Mucosa of rectum (tissue), 2 donors: ENCODE measurements around the gene ZNF732.

Experiments
- H3K27ac ChIP-seq, 2 donors: one replicate each; pipeline ENCODE4 v1.7.0; 2013; ENCODE audit warnings: inconsistent platforms in 2 of 2, low read depth in 2 of 2, low read length in 2 of 2
- H3K27me3 ChIP-seq, 2 donors: one replicate each; pipeline ENCODE4 v1.7.0; 2013; ENCODE audit warnings: low read length in 2 of 2; ENCODE audit not compliant: control insufficient read depth in 2 of 2, insufficient read depth in 2 of 2
- H3K36me3 ChIP-seq, 2 donors: one replicate each; pipeline ENCODE4 v1.7.0; 2013; ENCODE audit warnings: low read length in 2 of 2; ENCODE audit not compliant: control insufficient read depth in 2 of 2, insufficient read depth in 2 of 2
- H3K4me1 ChIP-seq, 2 donors: one replicate each; pipeline ENCODE4 v1.7.0; 2013; ENCODE audit warnings: low read length in 2 of 2, mild to moderate bottlenecking in 1 of 2; ENCODE audit not compliant: control insufficient read depth in 2 of 2, insufficient read depth in 2 of 2
- H3K4me3 ChIP-seq, 2 donors: one replicate each; pipeline ENCODE4 v1.7.0; 2013; ENCODE audit warnings: low read length in 2 of 2
- H3K9ac ChIP-seq, 2 donors: one replicate each; pipeline ENCODE4 v1.7.0; 2013; ENCODE audit warnings: low read length in 2 of 2, low read depth in 1 of 2, mild to moderate bottlenecking in 1 of 2
- H3K9me3 ChIP-seq, 2 donors: one replicate each; pipeline ENCODE4 v1.7.0; 2013; ENCODE audit warnings: low read length in 2 of 2; ENCODE audit not compliant: control insufficient read depth in 2 of 2
- donor health status: healthy.
- donor health status: Normal muscosa, but diverticular disease.

ZNF732 gene

DNA sequence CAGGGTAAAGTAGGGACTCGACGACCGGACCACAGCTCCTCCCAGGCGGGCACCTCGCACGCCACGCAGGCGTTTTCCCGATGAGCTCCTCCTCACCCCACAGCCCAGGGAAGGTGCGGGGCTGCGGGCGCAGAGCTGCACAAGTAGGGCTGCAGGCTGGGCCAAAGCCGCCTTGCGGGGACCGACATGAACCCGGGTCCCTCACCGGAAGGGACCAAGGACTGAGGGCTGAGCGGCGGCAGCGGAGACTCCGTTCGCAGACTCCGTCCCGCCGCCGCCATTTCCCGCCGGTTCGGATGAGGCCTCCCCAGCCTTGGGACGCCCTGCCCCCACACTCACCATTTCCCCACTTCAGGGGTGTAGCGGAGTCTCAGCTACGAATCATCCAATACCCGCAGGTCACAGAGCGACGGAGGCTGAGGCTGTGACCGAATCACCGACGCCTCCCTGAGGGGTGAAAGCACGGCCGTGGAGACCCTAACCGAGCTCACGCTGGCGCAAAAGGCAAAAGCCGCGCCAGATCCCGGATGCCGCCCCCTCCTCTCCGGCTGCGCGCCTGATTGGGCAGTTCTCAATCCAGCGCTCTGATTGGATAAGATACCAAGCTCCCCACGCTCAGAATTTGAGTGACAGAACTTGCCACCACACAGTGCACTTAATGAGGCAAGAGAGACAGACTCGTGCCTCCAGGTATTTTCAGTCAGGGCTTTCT lies at the start of gene ZNF732:
Gene ZNF732, minus strand, starts transcription at position 506 of the 712 bp plus-strand sequence. Its CDS starts 164 bp downstream, at position 342.
- H3K4me1 ChIP-seq = no peaks in the 10 kb centered on the region
- no peak within 1 kb of the TSS for H3K9ac ChIP-seq

DNA sequence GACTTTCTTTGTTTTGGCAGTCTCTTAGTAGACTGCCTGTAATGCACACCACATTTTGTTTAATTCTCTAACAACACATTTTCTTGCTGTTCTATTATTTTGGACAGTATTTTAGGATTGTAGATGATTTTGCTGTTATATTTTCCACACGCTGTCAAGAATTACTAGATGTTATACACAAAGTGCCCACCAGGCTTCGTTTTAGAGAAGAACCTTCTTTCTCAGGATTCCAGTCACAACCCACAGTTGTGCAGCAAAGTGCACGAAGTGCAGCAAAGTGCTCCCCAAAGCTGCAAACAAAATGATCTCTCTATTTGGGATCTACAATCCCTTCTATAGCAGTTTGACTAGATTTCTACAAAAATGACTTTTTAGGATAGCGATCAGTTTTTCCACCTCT lies 34.7 kb upstream of the ZNF732 start:
- no peak overlapping the region for H3K27ac ChIP-seq
- H3K4me3 ChIP-seq = no peak overlapping the region
- peaks cover 7 to 9% of the 10 kb centered on the region in 2 donors for H3K4me1 ChIP-seq
- no peaks in the 10 kb centered on the region for H3K27me3 ChIP-seq
- peaks cover 13 to 25% of the 10 kb centered on the region in 2 donors for H3K36me3 ChIP-seq
- H3K9me3 ChIP-seq = peaks cover 12 to 16% of the 10 kb centered on the region in 2 donors
- H3K9ac ChIP-seq = no peak overlapping the region

More for the DNA sequence above, at the start of gene ZNF732:
- H3K9me3 ChIP-seq = peaks cover 3 to 9% of the 10 kb centered on the region in 2 donors
- no peak within 1 kb of the TSS for H3K4me3 ChIP-seq
- no peaks in the 10 kb centered on the region for H3K36me3 ChIP-seq
- H3K27ac ChIP-seq = no peak within 1 kb of the TSS
- no peaks in the 10 kb centered on the region for H3K27me3 ChIP-seq

DNA sequence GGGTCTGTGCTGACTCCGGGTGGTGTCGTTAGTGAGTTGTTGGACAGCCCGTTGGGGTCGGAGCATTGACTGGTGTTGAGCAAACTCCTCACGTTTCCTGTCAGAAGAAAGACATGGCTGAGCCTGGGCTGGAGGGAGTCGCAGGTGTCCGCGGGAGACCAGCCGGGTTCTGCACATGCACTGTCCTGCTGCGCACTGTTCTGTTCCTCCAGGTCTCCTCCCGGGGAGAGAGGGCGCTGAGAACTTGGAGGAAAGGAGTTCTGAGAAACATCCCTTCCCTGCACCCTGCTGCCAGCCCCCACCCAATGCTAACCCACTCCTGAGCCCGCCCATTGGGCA lies 33.5 kb upstream of the ZNF732 start:
- H3K36me3 ChIP-seq = peaks cover 4 to 14% of the 10 kb centered on the region in 2 donors
- H3K27me3 ChIP-seq = no peaks in the 10 kb centered on the region
- H3K4me1 ChIP-seq = peaks cover 7 to 9% of the 10 kb centered on the region in 2 donors
- H3K9me3 ChIP-seq = peaks cover 8 to 16% of the 10 kb centered on the region in 2 donors
- peak overlapping the region; percentile 81 to 86 for H3K4me3 ChIP-seq
- peak overlapping the region in 1 of 2 donors; percentile 99 for H3K9ac ChIP-seq
- H3K27ac ChIP-seq = no peak overlapping the region

DNA sequence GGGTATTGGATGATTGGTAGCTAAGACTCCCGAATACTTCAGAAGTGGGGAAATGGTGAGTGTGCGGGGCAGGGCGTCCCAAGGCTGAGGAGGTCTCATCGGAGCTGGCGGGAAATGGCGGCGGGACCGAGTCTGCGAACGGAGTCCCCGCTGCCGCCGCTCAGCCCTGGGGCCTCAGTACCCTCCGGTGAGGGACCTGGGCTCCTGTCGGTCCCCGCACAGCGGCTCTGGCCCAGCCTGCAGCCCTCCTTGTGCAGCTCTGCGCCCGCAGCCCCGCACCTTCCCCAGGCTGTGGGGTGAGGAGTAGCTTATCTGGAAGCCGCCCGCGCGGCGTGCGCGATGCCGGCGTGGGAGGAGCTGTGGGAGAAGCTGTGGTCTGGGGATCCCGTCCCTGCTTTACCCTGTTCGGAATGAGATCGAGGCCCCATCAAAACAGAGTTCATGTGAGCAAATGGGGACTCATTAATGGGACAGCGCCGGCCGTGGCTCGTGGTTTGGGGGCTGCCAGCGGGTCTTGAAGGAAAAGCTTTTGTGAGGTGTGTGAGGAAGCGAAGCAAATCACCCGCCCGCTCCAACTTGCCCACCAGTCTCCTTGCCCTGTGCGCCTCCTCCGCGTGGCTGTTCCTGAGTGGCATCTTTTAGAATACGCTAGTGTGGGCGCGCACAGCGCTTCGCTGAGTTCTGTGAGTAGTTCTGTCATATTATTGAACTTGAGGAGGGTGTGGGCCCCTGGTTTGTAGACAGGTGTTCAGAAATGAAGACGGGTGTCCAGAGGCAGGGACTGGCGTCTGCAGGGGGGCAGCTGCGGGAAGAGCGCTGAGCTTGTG lies 32.9 kb upstream of the ZNF732 start:
- H3K4me1 ChIP-seq = peaks cover 7 to 9% of the 10 kb centered on the region in 2 donors
- H3K9ac ChIP-seq = peak overlapping the region; percentile 91 to 99
- peaks cover 8 to 16% of the 10 kb centered on the region in 2 donors for H3K9me3 ChIP-seq
- H3K27me3 ChIP-seq = no peaks in the 10 kb centered on the region
- H3K36me3 ChIP-seq = peaks cover 3 to 13% of the 10 kb centered on the region in 2 donors
- peak overlapping the region; percentile 81 to 86 for H3K4me3 ChIP-seq
- peak overlapping the region; percentile 97 to 98 for H3K27ac ChIP-seq

DNA sequence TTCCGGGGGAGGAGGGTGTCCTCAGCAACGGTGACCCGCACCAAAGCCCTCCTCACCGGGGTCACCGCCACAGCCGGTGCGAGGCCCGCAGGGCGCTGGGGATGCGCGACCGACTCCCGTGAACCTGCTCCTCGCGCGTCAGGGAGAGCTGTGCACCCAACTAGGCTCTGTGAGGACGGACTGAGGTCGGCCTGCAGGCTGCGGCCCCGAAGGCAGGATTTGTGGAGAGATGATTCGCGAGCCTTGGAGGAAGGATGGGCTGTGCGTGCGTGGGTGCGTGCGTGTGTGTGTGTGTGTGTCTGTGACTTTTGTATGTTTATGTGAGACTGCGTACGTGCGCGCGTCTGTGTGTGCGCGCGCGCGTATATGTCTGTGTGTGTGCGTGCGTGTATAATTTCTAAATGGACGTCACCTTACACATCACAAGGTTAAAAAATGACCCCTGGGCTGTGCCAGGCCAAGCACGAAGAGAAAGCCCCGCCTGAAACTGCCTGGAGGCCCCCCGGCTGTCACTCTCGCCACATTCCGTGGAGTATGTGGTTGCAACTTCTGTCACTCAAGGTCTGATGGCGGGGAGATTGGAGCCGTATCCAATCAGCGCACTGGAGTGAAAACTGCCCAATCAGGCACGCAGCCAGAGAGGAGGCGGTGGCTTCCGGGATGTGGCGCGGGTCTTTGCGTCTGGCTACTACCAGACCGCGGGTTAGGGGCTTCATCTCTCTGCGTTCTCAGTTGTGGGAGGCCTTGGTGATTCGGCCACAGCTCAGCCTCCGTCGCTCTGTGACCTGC lies 32.1 kb upstream of the ZNF732 start, which contains the start of gene ZNF141:
Gene ZNF141, plus strand, starts transcription at position 672 of the 789 bp plus-strand sequence. CDS start 170 bp downstream, outside the sequence.
- H3K9ac ChIP-seq = peak within 1 kb of the TSS; percentile 91 to 99
- peak within 1 kb of the TSS; percentile 97 to 98 for H3K27ac ChIP-seq
- H3K4me3 ChIP-seq = peak within 1 kb of the TSS; percentile 81 to 86
- peaks cover 2 to 9% of the 10 kb centered on the region in 2 donors for H3K36me3 ChIP-seq
- peaks cover 7 to 9% of the 10 kb centered on the region in 2 donors for H3K4me1 ChIP-seq
- H3K27me3 ChIP-seq = no peaks in the 10 kb centered on the region
- H3K9me3 ChIP-seq = peaks cover 10 to 11% of the 10 kb centered on the region in 2 donors

DNA sequence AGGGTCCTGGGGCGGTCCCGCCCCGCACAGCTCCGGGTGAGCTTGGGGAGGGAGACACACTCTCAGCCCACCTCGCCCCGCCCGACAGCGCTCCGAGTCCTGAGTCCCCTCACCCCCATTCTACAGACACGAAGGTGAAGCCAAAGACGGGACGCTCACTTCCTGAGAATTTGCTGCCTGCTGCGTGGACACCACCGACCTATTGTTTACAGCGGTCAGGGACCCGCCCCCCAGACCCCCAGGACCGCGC lies 31.5 kb upstream of the ZNF732 start:
- Histone ChIP-seq H3K4me3 (peak overlapping the region; percentile 81 to 86), H3K9me3 (peaks cover 5 to 11% of the 10 kb centered on the region in 2 donors), H3K27me3 (no peaks in the 10 kb centered on the region), H3K4me1 (peaks cover 7 to 9% of the 10 kb centered on the region in 2 donors), H3K27ac (peak overlapping the region; percentile 97 to 98), H3K36me3 (peaks cover 0 to 4% of the 10 kb centered on the region in 2 donors), H3K9ac (peak overlapping the region; percentile 90 to 99)

DNA sequence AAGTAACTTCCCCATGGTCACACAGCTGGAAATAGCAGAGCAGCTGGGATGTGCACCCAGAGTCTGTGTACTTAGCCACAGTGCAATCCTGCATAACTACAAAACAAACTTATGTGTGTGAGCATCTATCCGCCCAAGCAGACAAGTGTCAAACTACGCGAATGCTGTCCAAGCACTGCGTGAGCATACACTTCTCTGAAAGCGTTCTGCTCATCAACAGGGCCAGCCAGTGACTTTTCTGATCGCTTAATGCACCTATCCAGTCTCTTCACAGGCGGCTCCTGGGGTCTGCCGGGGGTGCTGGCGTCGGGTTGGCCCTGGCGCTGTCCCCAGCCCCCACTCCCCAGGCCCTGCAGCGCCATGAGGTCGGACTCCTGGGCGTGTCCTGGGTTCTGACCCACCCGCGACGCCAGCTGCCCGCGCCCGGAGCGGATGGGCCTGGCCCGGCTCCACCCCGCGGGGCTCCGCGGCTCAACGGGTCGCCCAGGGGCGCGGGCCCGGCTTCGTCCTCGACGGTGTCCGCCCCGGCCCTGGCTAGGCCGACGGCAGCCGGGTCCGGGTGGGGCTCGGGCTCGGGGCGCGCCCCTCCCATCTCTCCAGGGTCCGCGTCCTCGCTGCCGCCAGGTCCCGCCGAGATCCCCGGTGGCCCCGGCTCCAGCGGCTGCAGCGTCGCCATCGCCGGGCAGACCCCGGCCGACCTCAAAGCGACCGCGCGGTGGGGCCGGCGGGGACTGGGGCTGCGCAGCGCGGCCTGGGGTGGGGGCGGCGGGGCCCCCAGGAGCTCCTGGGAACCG lies 31.0 kb upstream of the ZNF732 start:
- H3K27ac ChIP-seq = peak overlapping the region; percentile 97 to 98
- peaks cover 7 to 9% of the 10 kb centered on the region in 2 donors for H3K4me1 ChIP-seq
- H3K9me3 ChIP-seq = peaks cover 2 to 9% of the 10 kb centered on the region in 2 donors
- no peaks in the 10 kb centered on the region for H3K36me3 ChIP-seq
- peak overlapping the region; percentile 81 to 86 for H3K4me3 ChIP-seq
- peak overlapping the region; percentile 90 to 99 for H3K9ac ChIP-seq
- H3K27me3 ChIP-seq = no peaks in the 10 kb centered on the region

DNA sequence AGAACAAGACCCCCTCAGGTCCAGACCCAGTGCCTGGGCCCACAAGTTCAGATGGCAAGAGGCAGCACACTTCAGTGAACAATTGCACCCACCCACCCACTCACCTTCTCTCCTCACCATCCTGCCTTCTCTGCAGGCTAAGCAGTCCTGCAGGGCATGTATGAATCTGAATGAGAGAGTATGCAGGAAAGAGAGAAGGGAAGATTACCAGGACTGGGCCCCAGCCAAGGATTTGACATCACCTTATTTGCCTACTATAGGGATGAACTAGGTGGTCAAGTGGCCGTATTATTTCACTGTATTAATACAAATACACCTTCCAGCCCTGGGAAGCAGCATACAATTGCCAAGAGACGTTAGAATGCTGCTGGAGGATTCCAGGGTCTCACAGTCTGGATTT lies 30.2 kb upstream of the ZNF732 start:
- Histone ChIP-seq H3K36me3 (no peaks in the 10 kb centered on the region), H3K9me3 (peaks cover 0 to 8% of the 10 kb centered on the region in 2 donors), H3K4me1 (peaks cover 7 to 9% of the 10 kb centered on the region in 2 donors), H3K4me3 (peak overlapping the region in 1 of 2 donors; percentile 81), H3K27ac (no peak overlapping the region), H3K9ac (no peak overlapping the region), H3K27me3 (no peaks in the 10 kb centered on the region)

DNA sequence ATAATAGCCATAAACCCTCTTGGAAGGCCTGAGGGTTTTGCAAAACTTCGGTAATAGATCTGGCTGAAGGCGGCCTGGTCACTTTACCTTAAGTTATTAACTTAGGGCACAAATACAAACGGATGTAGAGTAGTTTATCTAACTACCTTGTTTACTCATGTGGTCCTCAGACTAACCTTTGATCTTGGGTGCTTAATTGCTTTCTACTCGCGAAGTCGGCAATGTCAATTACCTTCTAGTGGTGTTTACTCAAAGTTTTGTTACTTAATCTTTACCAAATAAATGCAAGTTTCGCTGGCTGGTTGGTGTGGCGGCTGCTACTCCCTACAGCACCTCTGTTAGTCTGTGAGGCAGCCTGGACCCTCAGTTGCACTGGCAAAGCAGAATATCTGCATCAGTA lies 23.5 kb upstream of the ZNF732 start:
- no peak overlapping the region for H3K27ac ChIP-seq
- H3K36me3 ChIP-seq = no peaks in the 10 kb centered on the region
- H3K9me3 ChIP-seq = peaks cover 6 to 7% of the 10 kb centered on the region in 2 donors
- H3K9ac ChIP-seq = no peak overlapping the region
- H3K4me3 ChIP-seq = no peak overlapping the region
- H3K4me1 ChIP-seq = no peaks in the 10 kb centered on the region
- no peaks in the 10 kb centered on the region for H3K27me3 ChIP-seq
